ENCODE results near the gene LRP3. TPM values are rescaled to one million over a fixed set of nuclear protein-coding genes. Genes with fewer than 3 reads are reported as not detected.
A peak's percentile ranks its signal among the peaks of the same experiment; 100 is the strongest.
"Not testable (repeated sequence)": the region's sequence is repeated elsewhere in the genome, so short reads cannot be mapped to it uniquely, and the experiment has no call there.

The LRP3 gene
- polyA plus RNA-seq, 1 donor from 2014 or later = not detected

- Mint-ChIP-seq H3K4me1 (peaks cover 1 to 7% (median 5%) of the 10 kb centered on the region in 3 donors), H3K4me3 (peak overlapping the region in 1 of 4 donors; percentile 47), H3K27ac (no peak overlapping the region), H3K9me3 (peaks cover 0 to 12% (median 8%) of the 10 kb centered on the region in 3 donors), H3K27me3 (no peaks in the 10 kb centered on the region), H3K36me3 (peaks cover 3% of the 10 kb centered on the region)
These were observed 26.7 kb upstream of the LRP3 start for GRCh38 chr19:33167438-33167837.

- Mint-ChIP-seq H3K9me3 (peaks cover 0 to 12% (median 8%) of the 10 kb centered on the region in 3 donors), H3K4me3 (no peak overlapping the region), H3K36me3 (peaks cover 3% of the 10 kb centered on the region), H3K27me3 (no peaks in the 10 kb centered on the region), H3K27ac (peak overlapping the region in 1 of 3 donors; percentile 41), H3K4me1 (peaks cover 4 to 11% (median 7%) of the 10 kb centered on the region in 3 donors)
These were observed 25.6 kb upstream of the LRP3 start for GRCh38 chr19:33168528-33168927.

GRCh38 chr19:33171222-33171795 is 22.8 kb upstream of the LRP3 start:
- H3K27ac Mint-ChIP-seq = peak overlapping the region in 1 of 3 donors; percentile 74
- peaks cover 15 to 18% (median 16%) of the 10 kb centered on the region in 3 donors for H3K4me1 Mint-ChIP-seq
- peaks cover 3% of the 10 kb centered on the region for H3K36me3 Mint-ChIP-seq
- peaks cover 0 to 12% (median 8%) of the 10 kb centered on the region in 3 donors for H3K9me3 Mint-ChIP-seq
- no peak overlapping the region for H3K4me3 Mint-ChIP-seq
- H3K27me3 Mint-ChIP-seq = no peaks in the 10 kb centered on the region

GRCh38 chr19:33171916-33172359 is 22.2 kb upstream of the LRP3 start:
- peak overlapping the region in 1 of 4 donors; percentile 41 for H3K4me3 Mint-ChIP-seq
- H3K27ac Mint-ChIP-seq = peak overlapping the region in 1 of 3 donors; percentile 74
- H3K9me3 Mint-ChIP-seq = peaks cover 0 to 12% (median 10%) of the 10 kb centered on the region in 3 donors
- peaks cover 3% of the 10 kb centered on the region for H3K36me3 Mint-ChIP-seq
- H3K4me1 Mint-ChIP-seq = peaks cover 19 to 20% (median 19%) of the 10 kb centered on the region in 3 donors
- H3K27me3 Mint-ChIP-seq = peaks cover 1% of the 10 kb centered on the region

GRCh38 chr19:33174186-33174585 is 19.9 kb upstream of the LRP3 start:
- H3K4me3 Mint-ChIP-seq = peak overlapping the region in 1 of 4 donors; percentile 94
- H3K9me3 Mint-ChIP-seq = peaks cover 0 to 5% (median under 1%) of the 10 kb centered on the region in 3 donors

GRCh38 chr19:33175156-33175782 is 18.9 kb upstream of the LRP3 start:
- H3K4me1 Mint-ChIP-seq = peaks cover 28 to 30% (median 28%) of the 10 kb centered on the region in 3 donors
- H3K4me3 Mint-ChIP-seq = peak overlapping the region; percentile 94 to 99 (median 96)
- peaks cover 1% of the 10 kb centered on the region for H3K27me3 Mint-ChIP-seq
- peak overlapping the region; percentile 27 to 100 (median 99) for H3K27ac Mint-ChIP-seq
- no peaks in the 10 kb centered on the region for H3K36me3 Mint-ChIP-seq
- H3K9me3 Mint-ChIP-seq = peaks cover 0 to 4% (median 0%) of the 10 kb centered on the region in 3 donors

More at GRCh38 chr19:33174186-33174585, 19.9 kb upstream of the LRP3 start:
- no peaks in the 10 kb centered on the region for H3K36me3 Mint-ChIP-seq
- H3K27ac Mint-ChIP-seq = peak overlapping the region in 1 of 3 donors; percentile 99
- peaks cover 25 to 30% (median 28%) of the 10 kb centered on the region in 3 donors for H3K4me1 Mint-ChIP-seq
- peaks cover 1% of the 10 kb centered on the region for H3K27me3 Mint-ChIP-seq

- Mint-ChIP-seq H3K36me3 (no peaks in the 10 kb centered on the region), H3K4me1 (peaks cover 28 to 30% (median 29%) of the 10 kb centered on the region in 3 donors), H3K9me3 (peaks cover 0 to 4% (median 0%) of the 10 kb centered on the region in 3 donors), H3K27ac (peak overlapping the region; percentile 99 to 100 (median 100)), H3K27me3 (peaks cover 1% of the 10 kb centered on the region), H3K4me3 (peak overlapping the region; percentile 94 to 99 (median 96))
These were observed 18.1 kb upstream of the LRP3 start for GRCh38 chr19:33175886-33176669.

GRCh38 chr19:33176670-33177416 is 17.3 kb upstream of the LRP3 start:
- peaks cover 0 to 4% (median 0%) of the 10 kb centered on the region in 3 donors for H3K9me3 Mint-ChIP-seq
- H3K4me1 Mint-ChIP-seq = peaks cover 26 to 30% (median 29%) of the 10 kb centered on the region in 3 donors

GRCh38 chr19:33177417-33177979 is 16.6 kb upstream of the LRP3 start:
- H3K4me3 Mint-ChIP-seq = peak overlapping the region; percentile 94 to 99 (median 96)
- H3K27ac Mint-ChIP-seq = peak overlapping the region; percentile 99 to 100 (median 100)
- peaks cover 24 to 27% (median 24%) of the 10 kb centered on the region in 3 donors for H3K4me1 Mint-ChIP-seq
- peaks cover 1% of the 10 kb centered on the region for H3K27me3 Mint-ChIP-seq
- peaks cover 0 to 4% (median 0%) of the 10 kb centered on the region in 3 donors for H3K9me3 Mint-ChIP-seq
- no peaks in the 10 kb centered on the region for H3K36me3 Mint-ChIP-seq

More at GRCh38 chr19:33176670-33177416, 17.3 kb upstream of the LRP3 start:
- Mint-ChIP-seq H3K27ac (peak overlapping the region; percentile 99 to 100 (median 100)), H3K4me3 (peak overlapping the region; percentile 94 to 99 (median 96)), H3K27me3 (peaks cover 1% of the 10 kb centered on the region), H3K36me3 (no peaks in the 10 kb centered on the region)

GRCh38 chr19:33186431-33187182 is 7.5 kb upstream of the LRP3 start:
- Mint-ChIP-seq H3K27ac (no peak overlapping the region), H3K4me3 (peak overlapping the region in 1 of 4 donors; percentile 9), H3K9me3 (no peaks in the 10 kb centered on the region), H3K36me3 (peaks cover 2% of the 10 kb centered on the region), H3K27me3 (peaks cover 9% of the 10 kb centered on the region), H3K4me1 (peaks cover 0 to 4% (median 0%) of the 10 kb centered on the region in 3 donors)

GRCh38 chr19:33187183-33187540 is 7.0 kb upstream of the LRP3 start:
- no peak overlapping the region for H3K4me3 Mint-ChIP-seq
- H3K36me3 Mint-ChIP-seq = peaks cover 2% of the 10 kb centered on the region
- H3K4me1 Mint-ChIP-seq = peaks cover 0 to 4% (median 0%) of the 10 kb centered on the region in 3 donors
- H3K27ac Mint-ChIP-seq = no peak overlapping the region
- H3K27me3 Mint-ChIP-seq = peaks cover 15% of the 10 kb centered on the region
- H3K9me3 Mint-ChIP-seq = no peaks in the 10 kb centered on the region

GRCh38 chr19:33189453-33189852 is 4.7 kb upstream of the LRP3 start:
- Mint-ChIP-seq H3K9me3 (no peaks in the 10 kb centered on the region), H3K4me3 (peak overlapping the region in 1 of 4 donors; percentile 47), H3K27me3 (peaks cover 32% of the 10 kb centered on the region), H3K27ac (no peak overlapping the region), H3K4me1 (peaks cover 0 to 4% (median 2%) of the 10 kb centered on the region in 3 donors), H3K36me3 (peaks cover 2% of the 10 kb centered on the region)

GRCh38 chr19:33191092-33191491 is 3.0 kb upstream of the LRP3 start:
- not testable (repeated sequence) for H3K27ac Mint-ChIP-seq, H3K9me3 Mint-ChIP-seq, H3K4me1 Mint-ChIP-seq, H3K36me3 Mint-ChIP-seq, H3K4me3 Mint-ChIP-seq
- H3K27me3 Mint-ChIP-seq = peaks cover 36% of the 10 kb centered on the region
